Measurements from ENCODE around the gene DNMT3A.

DNMT3A gene

DNA sequence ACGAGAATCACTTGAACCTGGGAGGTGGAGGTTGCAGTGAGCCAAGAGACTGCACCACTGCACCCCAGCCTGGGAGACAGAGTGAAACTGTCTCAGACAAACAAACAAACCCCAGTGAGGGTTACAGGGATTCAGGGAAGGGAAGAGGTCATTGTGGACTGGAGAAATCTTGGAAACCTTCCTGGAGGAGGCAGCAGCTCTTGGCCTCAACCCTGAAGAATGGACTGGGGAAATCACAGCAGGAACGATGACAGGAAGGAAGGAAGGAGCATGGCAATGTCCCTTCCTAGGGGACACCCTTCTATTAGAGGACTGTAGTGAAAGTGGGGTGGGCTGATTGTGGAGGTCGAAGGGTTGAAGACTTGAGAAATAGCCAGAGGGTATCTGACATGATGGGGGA lies 72.5 kb downstream of the DNMT3A start:
- no peak for DNase-seq
- peaks cover 16% of the 10 kb centered on the region for H3K36me3 ChIP-seq
- TF ChIP-seq, protein P1, sequence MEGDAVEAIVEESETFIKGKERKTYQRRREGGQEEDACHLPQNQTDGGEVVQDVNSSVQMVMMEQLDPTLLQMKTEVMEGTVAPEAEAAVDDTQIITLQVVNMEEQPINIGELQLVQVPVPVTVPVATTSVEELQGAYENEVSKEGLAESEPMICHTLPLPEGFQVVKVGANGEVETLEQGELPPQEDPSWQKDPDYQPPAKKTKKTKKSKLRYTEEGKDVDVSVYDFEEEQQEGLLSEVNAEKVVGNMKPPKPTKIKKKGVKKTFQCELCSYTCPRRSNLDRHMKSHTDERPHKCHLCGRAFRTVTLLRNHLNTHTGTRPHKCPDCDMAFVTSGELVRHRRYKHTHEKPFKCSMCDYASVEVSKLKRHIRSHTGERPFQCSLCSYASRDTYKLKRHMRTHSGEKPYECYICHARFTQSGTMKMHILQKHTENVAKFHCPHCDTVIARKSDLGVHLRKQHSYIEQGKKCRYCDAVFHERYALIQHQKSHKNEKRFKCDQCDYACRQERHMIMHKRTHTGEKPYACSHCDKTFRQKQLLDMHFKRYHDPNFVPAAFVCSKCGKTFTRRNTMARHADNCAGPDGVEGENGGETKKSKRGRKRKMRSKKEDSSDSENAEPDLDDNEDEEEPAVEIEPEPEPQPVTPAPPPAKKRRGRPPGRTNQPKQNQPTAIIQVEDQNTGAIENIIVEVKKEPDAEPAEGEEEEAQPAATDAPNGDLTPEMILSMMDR (IDR thresholded peaks at IDR 0.05; ENCODE audit: low read depth, low read length) = no peak
- H3K9me3 ChIP-seq (ENCODE audit: severe bottlenecking) = no peaks in the 10 kb centered on the region
- H3K4me3 ChIP-seq (ENCODE audit: low read depth, low read length) = no peak overlapping the region
- H3K27ac ChIP-seq = no peak overlapping the region
- no peaks in the 10 kb centered on the region for H3K27me3 ChIP-seq (ENCODE audit: insufficient read depth, low read depth, severe bottlenecking)

DNA sequence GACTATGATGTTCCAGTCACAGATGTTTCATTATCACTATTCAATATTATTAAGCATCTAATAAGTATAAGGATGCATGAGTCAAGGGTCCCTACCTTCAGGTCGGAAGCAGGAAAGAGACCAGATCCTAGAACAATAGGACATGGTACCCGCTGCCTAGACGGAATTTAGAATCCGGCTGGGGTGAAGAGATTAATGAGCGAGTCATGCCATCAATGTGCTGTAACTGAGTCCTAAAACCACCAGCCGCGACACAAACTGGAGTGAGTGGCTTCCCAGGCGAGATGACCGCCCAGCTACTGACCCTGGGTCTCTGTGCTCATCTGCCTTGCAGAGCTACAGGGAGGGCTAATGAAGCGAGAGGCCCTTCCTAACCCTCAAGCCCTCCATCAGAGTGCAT lies 73.6 kb downstream of the DNMT3A start:
- no peaks in the 10 kb centered on the region for H3K27me3 ChIP-seq (ENCODE audit: insufficient read depth, low read depth, severe bottlenecking)
- peaks cover 16% of the 10 kb centered on the region for H3K36me3 ChIP-seq
- no peak overlapping the region for H3K4me3 ChIP-seq (ENCODE audit: low read depth, low read length)
- no peak overlapping the region for H3K27ac ChIP-seq
- no peaks in the 10 kb centered on the region for H3K9me3 ChIP-seq (ENCODE audit: severe bottlenecking)
- TF ChIP-seq, protein P1 (IDR thresholded peaks at IDR 0.05; ENCODE audit: low read depth, low read length) = no peak
- DNase-seq = no peak

DNA sequence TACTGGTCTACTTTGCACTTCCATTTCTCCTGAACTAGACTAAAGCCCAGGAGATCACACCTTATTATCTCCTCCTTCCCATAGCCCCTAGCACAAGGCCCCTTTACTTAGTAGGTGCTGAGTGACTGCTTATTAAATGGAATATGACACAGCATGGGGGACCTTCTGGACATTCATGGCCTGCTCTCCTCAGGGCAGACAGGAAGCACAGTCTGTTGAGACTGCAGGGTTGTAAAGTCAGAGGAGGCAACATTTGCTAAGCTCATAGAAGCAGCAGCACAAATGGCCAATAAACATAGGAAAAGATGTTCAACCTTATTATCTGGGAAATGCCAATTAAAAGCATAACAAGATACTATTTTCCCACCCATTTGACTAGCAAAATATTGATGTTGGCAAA lies 75.3 kb downstream of the DNMT3A start:
- H3K9me3 ChIP-seq (ENCODE audit: severe bottlenecking) = no peaks in the 10 kb centered on the region
- H3K36me3 ChIP-seq = peaks cover 12% of the 10 kb centered on the region
- no peaks in the 10 kb centered on the region for H3K27me3 ChIP-seq (ENCODE audit: insufficient read depth, low read depth, severe bottlenecking)
- TF ChIP-seq, protein P1 (IDR thresholded peaks at IDR 0.05; ENCODE audit: low read depth, low read length) = no peak
- H3K27ac ChIP-seq = no peak overlapping the region
- H3K4me3 ChIP-seq (ENCODE audit: low read depth, low read length) = no peak overlapping the region
- DNase-seq = no peak

DNA sequence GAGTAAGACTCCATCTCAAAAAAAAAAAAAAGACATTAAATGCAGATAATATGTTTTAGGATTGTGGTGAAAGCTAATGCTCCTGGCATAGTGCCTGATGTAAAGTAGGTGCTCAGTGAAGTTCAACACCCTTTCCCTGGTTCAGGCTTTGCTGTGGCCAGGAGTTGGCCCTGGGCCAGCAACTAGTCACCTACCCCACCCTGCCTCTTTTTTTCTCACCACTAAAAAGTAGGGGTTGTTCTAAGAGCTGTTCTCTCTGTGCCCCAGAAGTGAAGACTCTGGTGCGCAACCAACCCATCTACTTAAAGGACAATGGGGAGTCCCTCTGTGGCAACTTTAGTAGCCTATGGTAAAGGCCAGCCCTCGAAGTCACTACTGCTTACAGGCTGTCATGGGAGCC lies 75.9 kb downstream of the DNMT3A start:
- Histone ChIP-seq H3K9me3 (ENCODE audit: severe bottlenecking) (no peaks in the 10 kb centered on the region), H3K4me3 (ENCODE audit: low read depth, low read length) (no peak overlapping the region), H3K27ac (no peak overlapping the region), H3K36me3 (peaks cover 11% of the 10 kb centered on the region), H3K27me3 (ENCODE audit: insufficient read depth, low read depth, severe bottlenecking) (no peaks in the 10 kb centered on the region)
- DNase-seq = no peak
- TF ChIP-seq, protein P1 (IDR thresholded peaks at IDR 0.05; ENCODE audit: low read depth, low read length) = no peak

DNA sequence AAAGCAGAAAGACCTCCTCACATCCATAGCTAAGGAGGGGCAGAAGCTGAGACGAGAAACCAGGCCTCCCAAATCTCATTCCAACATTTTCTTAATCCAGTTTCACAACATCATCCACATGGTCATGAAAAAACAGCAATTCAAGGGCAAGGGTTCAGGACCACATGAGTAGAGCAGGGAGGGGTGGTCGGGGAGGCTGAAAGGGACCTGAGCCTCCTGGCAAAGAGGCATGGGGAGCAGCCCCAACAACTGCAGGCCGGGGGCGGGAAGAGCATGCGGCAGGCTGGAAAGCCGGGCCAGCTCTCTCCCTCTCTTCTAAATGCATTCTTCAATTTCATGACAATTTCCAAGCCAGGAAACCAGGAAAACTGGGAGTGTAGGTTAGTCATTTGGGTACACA lies 76.7 kb downstream of the DNMT3A start:
- H3K4me3 ChIP-seq (ENCODE audit: low read depth, low read length) = no peak overlapping the region

DNA sequence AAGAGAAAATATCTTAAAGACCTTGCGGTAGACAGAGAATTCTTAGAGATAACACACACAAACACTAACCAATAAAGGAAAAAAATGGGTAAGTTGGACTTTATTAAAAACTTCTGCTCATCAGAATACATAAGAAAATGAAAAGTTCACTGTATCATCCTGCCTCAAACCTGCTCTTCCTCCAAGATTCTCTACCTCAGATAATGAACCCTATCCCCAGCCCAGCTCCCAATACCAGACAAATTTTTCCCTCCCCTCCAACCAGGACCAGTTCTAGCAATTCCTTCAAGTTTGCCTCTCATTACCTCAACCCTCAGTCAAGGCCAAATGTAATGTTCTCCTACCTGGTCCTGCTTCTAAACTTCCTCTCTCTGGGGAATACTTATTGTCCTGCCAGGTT lies 79.4 kb downstream of the DNMT3A start:
- Histone ChIP-seq H3K4me3 (ENCODE audit: low read depth, low read length) (no peak overlapping the region), H3K36me3 (no peaks in the 10 kb centered on the region; the same call in 1 of the 2 replicates), H3K27ac (no peak overlapping the region), H3K9me3 (ENCODE audit: severe bottlenecking) (no peaks in the 10 kb centered on the region), H3K27me3 (ENCODE audit: insufficient read depth, low read depth, severe bottlenecking) (no peaks in the 10 kb centered on the region)
- TF ChIP-seq, protein P1 (IDR thresholded peaks at IDR 0.05; ENCODE audit: low read depth, low read length) = no peak
- DNase-seq = no peak

More for the DNA sequence above, 76.7 kb downstream of the DNMT3A start:
- Histone ChIP-seq H3K27ac (no peak overlapping the region), H3K9me3 (ENCODE audit: severe bottlenecking) (no peaks in the 10 kb centered on the region), H3K36me3 (peaks cover 11% of the 10 kb centered on the region), H3K27me3 (ENCODE audit: insufficient read depth, low read depth, severe bottlenecking) (no peaks in the 10 kb centered on the region)
- DNase-seq = no peak
- TF ChIP-seq, protein P1 (IDR thresholded peaks at IDR 0.05; ENCODE audit: low read depth, low read length) = no peak
